GM12801 (cell line): ENCODE data around the gene PSMD12.

Source experiments
- CTCF ChIP-seq: IDR thresholded peaks from one replicate; pipeline ENCODE4 v1.5.1; 2011; ENCODE audit warnings: control low read depth; ENCODE audit not compliant: insufficient read length; ENCODE audit errors: extremely low read depth

PSMD12 gene

DNA sequence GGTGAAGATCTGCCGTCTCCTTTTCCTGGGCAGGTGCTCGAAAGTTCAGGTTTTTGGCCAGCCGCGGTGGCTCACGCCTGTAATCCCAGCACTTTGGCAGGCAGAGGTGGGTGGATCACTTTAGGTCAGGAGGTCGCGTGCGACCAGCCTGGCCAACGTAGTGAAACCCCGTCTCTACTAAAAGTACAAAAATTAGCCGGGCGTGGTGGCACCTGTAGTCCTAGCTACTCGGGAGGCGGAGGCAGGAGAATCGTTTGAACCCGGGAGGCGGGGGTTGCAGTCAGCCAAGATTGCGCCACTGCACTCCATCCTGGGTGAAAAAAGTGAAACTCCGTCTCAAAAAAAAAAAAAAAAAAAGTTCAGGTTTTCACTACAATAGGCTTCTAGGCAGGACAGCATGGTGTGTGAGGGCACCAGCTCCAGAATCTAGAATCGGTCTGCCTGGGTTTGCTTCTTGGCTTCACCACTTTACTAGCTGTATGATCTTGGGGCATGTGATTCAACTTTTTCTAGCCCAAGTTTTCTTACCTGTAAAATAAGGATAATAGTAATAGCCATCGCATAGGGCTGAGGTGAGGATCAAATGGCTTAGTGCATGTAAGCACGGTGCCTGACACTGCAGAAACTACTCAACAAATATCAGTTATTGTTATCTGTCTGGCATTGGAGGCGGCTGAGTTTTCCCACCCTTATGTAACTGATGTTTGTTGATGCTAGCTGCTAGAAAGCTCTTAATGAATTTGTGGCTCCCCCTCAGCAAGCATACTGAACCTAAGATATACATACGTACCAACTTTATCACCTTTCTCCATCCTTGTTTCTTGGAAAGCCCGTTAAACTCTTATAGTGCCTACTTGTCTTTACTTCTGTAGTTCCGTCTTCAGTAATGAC is 1.3 kb downstream of the PSMD12 start:
- no peak for TF ChIP-seq CTCF

- no peak for TF ChIP-seq CTCF
These were observed 4.2 kb downstream of the PSMD12 start for GRCh38 chr17:67362173-67362572.

GRCh38 chr17:67360880-67361279 is 5.5 kb downstream of the PSMD12 start:
- TF ChIP-seq CTCF: no peak

DNA sequence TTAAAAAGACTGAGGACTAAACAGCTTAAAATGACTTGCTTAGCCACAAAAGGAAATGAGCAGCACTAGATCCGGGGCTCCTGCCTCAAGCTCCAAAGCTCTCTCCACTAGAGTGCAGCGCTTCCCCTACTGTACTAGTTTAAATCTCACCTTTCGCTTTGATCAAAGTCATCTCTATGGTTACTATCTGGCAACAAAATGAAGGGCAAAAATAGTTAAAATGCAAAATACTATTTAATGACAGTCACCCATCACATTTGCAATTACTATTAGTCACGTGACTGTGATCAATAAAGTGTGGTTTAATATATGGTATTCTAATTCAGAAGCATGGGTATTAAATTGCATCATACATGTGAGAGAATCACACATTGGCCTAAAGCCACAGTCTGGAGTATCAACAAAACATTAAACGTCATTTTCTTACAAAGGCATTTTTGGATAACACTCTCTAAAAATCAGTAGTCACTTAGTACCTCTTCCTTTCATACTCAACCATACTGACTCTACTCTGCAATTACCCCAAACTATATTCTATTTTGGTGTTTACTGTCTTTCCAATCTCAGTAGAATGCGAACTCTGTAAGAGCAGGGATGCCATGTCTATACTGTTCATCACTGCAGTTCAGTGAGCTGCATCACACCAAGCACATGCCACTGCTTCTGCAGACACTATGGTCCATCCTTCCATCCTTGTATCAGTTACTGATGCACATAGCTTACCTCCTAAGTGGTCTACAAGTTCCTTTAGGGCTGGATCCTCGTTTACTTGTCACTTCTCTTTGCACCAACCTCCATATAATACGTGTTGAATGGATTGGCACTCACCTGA is 6.2 kb downstream of the PSMD12 start:
- no peak for TF ChIP-seq CTCF

DNA sequence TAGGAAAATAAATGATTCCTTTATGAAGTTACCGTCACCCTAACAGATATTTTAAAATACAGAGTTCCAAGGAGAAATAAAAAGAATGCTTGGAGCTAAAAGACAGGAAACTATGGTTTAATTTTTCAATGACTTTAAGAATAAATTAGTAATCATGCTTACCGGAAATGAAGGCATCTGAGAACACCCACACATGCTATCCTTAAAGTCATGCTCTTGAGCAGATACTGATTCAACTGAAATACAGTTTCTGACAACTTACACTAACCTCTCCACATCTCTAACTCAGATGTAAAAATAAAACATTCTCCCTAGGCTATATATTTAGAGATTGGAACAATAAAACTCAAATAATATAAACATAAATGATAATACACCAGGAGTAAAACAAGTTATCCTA is 7.8 kb downstream of the PSMD12 start:
- TF ChIP-seq CTCF: no peak

GRCh38 chr17:67353929-67354574 is 12.3 kb downstream of the PSMD12 start:
- no peak for TF ChIP-seq CTCF

- TF ChIP-seq CTCF: no peak
These were observed 13.2 kb downstream of the PSMD12 start for GRCh38 chr17:67353161-67353560.
